ENCODE data around the gene UNK.
"Not testable (repeated sequence)": the region's sequence is repeated elsewhere in the genome, so short reads cannot be mapped to it uniquely, and the experiment has no call there.

The UNK gene

GRCh38 chr17:75806822-75807500, 22.4 kb downstream of the UNK start:
- DNase-seq = no peak

GRCh38 chr17:75807861-75808260, 23.3 kb downstream of the UNK start:
- DNase-seq = no peak

- DNase-seq = no peak
These were observed 23.9 kb downstream of the UNK start for GRCh38 chr17:75808549-75808904.

- no peak for DNase-seq
These were observed 24.5 kb downstream of the UNK start for GRCh38 chr17:75808905-75809621.

- no peak for DNase-seq
These were observed 25.1 kb downstream of the UNK start for GRCh38 chr17:75809631-75810111.

- DNase-seq = no peak
These were observed 25.6 kb downstream of the UNK start for GRCh38 chr17:75810216-75810615.

GRCh38 chr17:75810756-75811155, 26.1 kb downstream of the UNK start:
- not testable (repeated sequence) for DNase-seq

GRCh38 chr17:75811174-75811573, 26.6 kb downstream of the UNK start:
- no peak for DNase-seq

GRCh38 chr17:75812096-75813013, 27.7 kb downstream of the UNK start:
- DNase-seq = no peak

GRCh38 chr17:75813081-75814020, 28.7 kb downstream of the UNK start:
- DNase-seq = no peak

- no peak for DNase-seq
These were observed 29.4 kb downstream of the UNK start for GRCh38 chr17:75814021-75814395.

- DNase-seq = no peak
These were observed 30.3 kb downstream of the UNK start for GRCh38 chr17:75814900-75815373.

- DNase-seq = no peak
These were observed 30.8 kb downstream of the UNK start for GRCh38 chr17:75815399-75815798.

GRCh38 chr17:75816693-75817092, 32.1 kb downstream of the UNK start:
- no peak for DNase-seq

- no peak for DNase-seq
These were observed 33.0 kb downstream of the UNK start for GRCh38 chr17:75817571-75817970.

- DNase-seq = no peak
These were observed 33.8 kb downstream of the UNK start for GRCh38 chr17:75818326-75818885.

- no peak for DNase-seq
These were observed 34.5 kb downstream of the UNK start for GRCh38 chr17:75819116-75819515.

- DNase-seq = no peak
These were observed 35.1 kb downstream of the UNK start for GRCh38 chr17:75819678-75820077.

- no peak for DNase-seq
These were observed 35.8 kb downstream of the UNK start for GRCh38 chr17:75820094-75821080.

- no peak for DNase-seq
These were observed 36.9 kb downstream of the UNK start for GRCh38 chr17:75821552-75821951.
